ENCODE data around the gene SDHAF4.

SDHAF4 gene

GRCh38 chr6:70625436-70625835 is 58.7 kb downstream of the SDHAF4 start:
- TF ChIP-seq ZFX (IDR thresholded peaks at IDR 0.05), result no peak
- no peak overlapping the region for H3K27ac ChIP-seq

GRCh38 chr6:70627500-70628254 is 60.9 kb downstream of the SDHAF4 start:
- H3K27ac ChIP-seq, result no peak overlapping the region
- no peak for TF ChIP-seq ZFX (IDR thresholded peaks at IDR 0.05)
- TF ChIP-seq CTCF (conservative IDR thresholded peaks at IDR 0.05), result no peak

- H3K27ac ChIP-seq, result no peak overlapping the region
- no peak for TF ChIP-seq ZFX (IDR thresholded peaks at IDR 0.05)
- TF ChIP-seq CTCF (conservative IDR thresholded peaks at IDR 0.05), result no peak
Observed at GRCh38 chr6:70629929-70630328, 63.2 kb downstream of the SDHAF4 start.

- TF ChIP-seq ZFX (IDR thresholded peaks at IDR 0.05) (no peak), CTCF (conservative IDR thresholded peaks at IDR 0.05) (no peak)
- H3K27ac ChIP-seq, result no peak overlapping the region
Observed at GRCh38 chr6:70633870-70634269, 67.1 kb downstream of the SDHAF4 start.

GRCh38 chr6:70636596-70636995 is 69.9 kb downstream of the SDHAF4 start:
- H3K27ac ChIP-seq, result no peak overlapping the region
- no peak for TF ChIP-seq ZFX (IDR thresholded peaks at IDR 0.05)
- TF ChIP-seq CTCF (conservative IDR thresholded peaks at IDR 0.05), result no peak

- TF ChIP-seq ZFX (IDR thresholded peaks at IDR 0.05), result no peak
- no peak for TF ChIP-seq CTCF (conservative IDR thresholded peaks at IDR 0.05)
- H3K27ac ChIP-seq, result no peak overlapping the region
Observed at GRCh38 chr6:70638468-70638867, 71.7 kb downstream of the SDHAF4 start.

Data from C4-2B (cell line).